Hematopoietic multipotent progenitor cell treated with erythropoietin and hydrocortisone succinate and interleukin-3 and kit ligand, for 4 days (in vitro differentiated cells): ENCODE measurements around the gene LIMS3.
"Not testable (repeated sequence)": the region's sequence is repeated elsewhere in the genome, so short reads cannot be mapped to it uniquely, and the experiment has no call there.

Source experiments
- DNase-seq: peaks from one replicate; pipeline ENCODE4 v3.0.0-alpha.2; 2015

Gene LIMS3

DNA sequence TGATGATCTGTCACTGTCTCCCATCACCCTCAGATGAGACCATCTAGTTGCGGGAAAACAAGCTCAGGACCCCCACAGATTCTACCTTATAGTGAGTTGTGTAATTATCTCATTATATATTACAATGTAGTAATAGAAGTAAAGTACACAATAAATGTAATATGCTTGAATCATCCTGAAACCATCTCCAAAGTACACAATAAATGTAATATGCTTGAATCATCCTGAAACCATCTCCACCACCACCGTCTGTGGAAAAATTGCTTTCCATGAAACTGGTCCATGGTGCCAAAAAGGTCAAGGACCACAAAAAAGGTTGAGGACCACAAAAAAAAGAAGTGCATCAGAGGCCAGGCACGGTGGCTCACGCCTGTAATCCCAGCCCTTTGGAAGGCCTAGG is 29.3 kb downstream of the LIMS3 start:
- not testable (repeated sequence) for DNase-seq

DNA sequence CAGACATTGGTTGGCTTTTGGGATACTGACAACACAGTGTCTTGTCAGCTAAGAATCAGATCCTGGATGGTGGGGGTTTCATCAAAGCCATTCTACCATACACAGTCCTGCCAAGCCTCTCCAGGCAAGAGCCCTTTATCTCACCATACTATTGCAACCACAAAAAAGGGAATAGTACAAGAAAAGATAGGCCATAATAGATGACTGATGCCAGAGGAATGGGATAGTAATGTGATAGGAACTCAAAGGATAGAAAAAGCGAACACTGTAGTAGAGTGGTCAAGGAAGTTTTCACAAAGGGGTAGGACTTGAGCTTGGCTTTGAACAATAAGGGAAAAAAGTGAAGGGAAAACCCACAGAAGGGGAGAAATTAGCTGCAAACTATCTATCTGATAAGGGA is 30.7 kb downstream of the LIMS3 start:
- DNase-seq = not testable (repeated sequence)

DNA sequence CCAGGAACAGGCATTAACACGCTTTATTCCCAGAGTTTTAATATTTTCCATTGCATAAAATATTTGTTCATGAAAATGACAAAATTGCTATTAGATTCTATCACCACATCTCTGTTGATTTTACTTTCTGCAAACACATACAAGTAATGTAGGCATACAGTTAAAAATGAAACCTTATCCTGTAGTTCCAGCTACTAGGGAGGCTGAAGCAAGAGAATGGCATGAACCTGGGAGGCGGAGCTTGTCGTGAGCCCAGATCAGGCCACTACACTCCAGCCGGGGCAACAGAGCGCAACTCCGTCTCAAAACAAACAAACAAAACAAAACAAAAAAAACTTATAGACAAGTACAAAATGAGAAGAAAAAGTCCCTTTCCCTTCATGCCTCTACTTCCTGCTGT is 38.0 kb downstream of the LIMS3 start:
- DNase-seq = not testable (repeated sequence)

DNA sequence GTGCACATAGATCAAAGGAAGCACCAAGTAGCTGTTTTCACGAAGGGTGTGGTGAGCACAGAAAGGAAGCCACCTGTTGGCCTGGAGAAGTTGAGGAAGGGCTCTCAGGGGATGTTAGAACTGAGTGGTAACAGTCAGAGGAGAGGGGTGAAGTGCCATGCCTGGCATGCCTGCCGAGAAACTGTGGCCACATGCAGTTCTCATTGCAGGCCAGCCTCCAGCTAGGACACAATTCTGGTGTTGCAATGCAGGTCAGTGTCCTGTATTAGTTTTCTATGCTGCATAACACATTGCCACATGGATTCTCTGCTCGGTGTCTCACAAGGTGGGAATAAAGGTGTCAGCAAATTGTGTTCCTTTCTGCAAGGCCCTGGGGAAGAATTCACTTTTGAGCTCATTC is 46.9 kb downstream of the LIMS3 start:
- DNase-seq = not testable (repeated sequence)

DNA sequence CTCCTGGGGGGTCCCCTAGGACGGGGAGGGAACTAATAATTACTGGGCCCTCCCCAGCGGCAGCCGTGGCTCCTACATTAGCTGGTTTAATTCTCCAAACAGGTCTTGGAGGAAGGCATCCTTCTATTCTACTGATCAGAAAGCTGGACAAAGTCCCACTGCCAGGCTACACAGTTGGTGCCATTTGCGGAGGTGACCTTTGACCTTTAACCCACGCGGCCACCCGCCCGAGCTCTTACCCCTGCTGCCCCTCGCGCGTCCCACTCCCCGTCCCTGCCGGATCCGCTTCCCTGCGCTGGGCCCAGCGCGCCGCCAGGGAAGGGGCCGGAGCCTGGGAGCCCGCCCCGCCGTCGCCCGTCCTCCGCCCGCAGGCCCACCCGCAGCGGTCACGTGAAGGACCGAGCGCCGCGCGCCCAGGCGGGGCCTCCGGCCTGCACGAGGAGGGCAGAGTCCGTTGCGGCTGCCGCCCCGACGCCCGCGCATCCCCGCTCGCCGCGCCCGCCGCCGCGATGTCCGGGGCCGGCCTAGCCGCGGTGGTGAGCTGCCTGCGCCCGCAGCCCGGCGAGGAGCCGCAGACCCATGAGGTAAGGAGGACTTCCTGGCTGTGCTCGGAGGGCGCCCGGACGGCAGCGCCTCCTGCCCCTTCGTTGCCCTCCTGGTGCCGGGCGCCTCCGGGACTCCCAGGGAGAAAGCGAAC is 48.9 kb downstream of the LIMS3 start:
- DNase-seq = not testable (repeated sequence)

DNA sequence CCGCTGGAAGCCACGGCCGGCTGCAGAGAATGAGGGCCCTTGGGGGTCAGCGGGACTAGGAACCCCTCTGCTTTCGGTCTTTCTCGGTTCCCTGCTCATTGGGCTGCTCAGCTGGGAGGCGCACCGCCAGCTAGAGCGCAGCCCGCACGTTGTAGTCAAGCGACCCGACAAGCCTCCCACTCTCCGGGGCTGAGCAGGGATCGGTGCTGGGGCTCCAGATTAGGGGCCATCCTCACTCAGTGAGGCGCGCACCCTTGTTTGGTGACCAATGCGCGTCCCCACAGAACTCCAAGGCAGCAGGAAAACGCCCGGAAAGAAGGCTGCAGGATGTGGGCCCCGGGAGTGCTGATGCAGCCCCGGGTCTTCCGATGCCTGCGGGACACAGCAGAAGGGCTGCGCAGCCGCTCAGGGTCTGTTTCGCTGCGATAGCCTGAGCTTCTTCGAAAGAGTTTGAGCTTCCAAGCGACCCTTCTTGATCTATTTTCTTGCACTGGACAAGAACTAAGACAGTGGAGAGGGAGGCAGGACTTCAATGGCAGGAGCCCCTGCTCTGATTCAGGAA is 49.6 kb downstream of the LIMS3 start:
- not testable (repeated sequence) for DNase-seq

DNA sequence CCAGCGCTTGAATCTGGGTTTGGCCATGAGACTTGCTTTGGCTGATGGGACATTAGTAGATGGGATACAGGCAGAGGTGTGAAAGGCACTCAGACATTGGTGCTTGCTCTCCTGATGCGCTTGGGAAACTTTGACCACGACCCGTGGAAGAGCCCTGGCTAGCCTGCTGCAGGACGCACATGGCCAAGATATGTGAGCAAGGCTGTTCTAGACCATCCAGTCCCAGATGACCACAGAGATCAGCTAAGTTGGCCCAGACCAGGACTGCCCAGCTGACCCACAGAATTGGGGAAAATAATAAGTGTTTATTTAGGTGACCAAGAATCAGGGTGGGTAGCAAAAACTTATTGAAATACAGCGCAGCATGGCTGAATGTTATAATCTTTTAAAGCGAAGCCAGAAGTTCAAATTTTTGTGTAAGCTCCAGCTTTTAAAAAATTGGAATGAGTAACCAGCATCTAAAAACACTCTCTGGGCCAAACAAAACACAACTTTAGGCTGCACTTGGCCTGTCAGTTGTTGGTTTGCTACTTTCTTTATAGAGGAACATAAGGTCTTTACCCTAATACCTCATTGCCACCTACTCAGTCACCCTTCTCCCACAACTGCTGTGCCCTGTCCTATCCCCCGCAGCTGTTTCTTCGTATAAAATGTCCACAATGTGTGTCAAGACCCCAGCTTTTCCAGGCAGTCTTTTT is 51.8 kb downstream of the LIMS3 start:
- not testable (repeated sequence) for DNase-seq

DNA sequence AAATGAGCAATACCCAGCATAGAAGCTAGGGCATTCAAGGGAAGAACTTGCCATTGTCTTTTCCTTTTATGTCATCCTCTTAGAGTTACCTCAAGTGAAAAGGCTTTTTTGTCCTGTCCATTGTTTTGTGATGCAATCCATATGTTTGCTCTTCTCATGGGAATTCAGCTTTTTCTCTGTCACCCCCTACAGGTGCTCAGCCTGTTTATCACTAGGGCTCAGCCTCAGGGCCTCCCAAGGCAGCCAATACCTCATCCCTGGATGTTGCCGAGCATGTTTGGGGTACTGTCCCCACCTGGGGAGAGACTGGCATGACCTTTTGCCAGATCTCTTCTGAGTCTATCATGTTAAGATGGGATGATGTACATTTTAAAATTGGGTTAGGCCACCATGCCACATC is 65.5 kb downstream of the LIMS3 start:
- not testable (repeated sequence) for DNase-seq

DNA sequence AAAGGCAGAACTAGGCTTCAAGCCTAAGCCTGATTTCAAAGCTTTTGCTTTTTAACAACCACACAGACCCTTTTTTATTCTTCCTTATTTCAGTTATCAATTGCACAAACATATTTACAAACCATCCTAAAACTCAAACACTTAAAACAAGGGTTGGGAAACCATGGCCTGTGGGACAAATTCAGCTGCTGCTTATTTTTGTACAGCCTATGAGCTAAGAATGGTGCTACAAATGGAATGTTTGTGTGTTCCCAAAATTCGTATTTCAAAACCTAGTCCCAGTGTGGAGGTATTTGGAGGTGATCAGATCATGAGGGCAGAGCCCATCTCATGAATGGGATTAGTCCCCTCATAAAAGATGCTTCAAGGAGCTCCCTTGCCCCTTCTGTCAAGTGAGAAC is 67.0 kb downstream of the LIMS3 start:
- DNase-seq = not testable (repeated sequence)

DNA sequence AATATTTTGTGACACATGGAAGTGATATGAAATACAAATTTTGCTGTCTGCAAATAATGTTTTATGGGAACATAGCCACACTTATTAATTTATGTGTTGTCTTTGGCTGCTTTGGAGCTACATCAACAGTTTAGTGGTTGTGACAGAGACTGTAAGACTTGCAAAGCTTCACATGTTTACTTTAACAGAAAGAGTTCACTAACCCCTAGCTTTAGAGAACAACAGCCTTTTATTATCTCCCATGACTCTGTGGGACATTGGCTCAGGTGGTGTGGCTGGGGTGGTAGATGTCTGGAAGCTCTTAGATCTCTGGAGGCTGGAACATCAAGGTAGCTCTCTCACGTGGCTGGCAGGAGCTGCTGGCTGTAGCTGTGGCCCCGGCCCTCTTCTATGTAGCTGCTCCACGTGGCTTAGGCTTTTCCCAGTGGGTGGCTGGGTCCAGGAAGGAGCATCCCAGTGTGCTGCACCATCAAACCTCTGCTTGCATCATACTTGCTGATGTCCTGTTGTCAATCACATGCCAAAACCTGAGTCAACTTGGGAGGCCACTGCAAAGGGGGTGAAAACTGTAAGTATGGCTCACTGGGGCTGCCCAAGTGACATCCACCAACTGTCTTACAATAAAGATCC is 67.7 kb downstream of the LIMS3 start:
- not testable (repeated sequence) for DNase-seq

DNA sequence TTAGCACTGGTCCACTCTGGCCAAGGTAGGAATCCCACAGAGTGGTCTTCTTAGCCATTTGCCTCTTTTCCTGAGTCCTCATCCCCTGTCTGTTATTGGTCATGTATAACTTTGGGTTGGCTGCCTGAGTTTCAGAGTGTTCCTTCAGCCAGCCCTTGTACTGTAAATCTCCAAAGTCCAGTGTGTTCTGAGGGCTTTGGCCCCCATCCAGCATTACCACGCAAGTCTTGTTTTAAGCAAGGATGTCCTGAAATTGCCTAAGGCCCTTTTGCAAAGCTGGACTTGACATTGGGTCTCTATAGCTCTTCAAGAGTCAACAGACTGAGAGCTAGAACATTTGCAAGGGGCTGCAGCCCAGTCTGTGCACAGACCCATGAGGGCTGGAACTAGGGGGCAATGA is 68.4 kb downstream of the LIMS3 start:
- DNase-seq = not testable (repeated sequence)

DNA sequence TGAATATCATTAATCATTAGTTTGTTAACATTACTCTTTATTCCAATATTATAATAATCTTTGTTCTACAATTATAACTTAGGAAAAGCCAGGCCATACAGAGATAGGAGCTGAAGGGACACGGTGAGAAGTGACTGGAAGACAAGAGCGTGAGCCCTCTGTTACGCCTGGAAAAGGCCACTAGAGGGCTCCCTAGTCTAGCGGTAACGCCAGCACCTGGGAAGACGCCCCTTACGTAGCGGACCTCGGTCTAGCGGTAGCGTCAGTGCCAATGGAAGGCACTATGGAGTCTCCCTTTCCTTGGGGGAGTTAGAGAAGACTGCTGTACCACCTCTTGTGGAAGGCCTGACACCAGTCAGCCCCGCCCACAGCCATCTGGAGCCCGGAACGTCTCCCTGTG is 71.4 kb downstream of the LIMS3 start:
- DNase-seq = not testable (repeated sequence)

DNA sequence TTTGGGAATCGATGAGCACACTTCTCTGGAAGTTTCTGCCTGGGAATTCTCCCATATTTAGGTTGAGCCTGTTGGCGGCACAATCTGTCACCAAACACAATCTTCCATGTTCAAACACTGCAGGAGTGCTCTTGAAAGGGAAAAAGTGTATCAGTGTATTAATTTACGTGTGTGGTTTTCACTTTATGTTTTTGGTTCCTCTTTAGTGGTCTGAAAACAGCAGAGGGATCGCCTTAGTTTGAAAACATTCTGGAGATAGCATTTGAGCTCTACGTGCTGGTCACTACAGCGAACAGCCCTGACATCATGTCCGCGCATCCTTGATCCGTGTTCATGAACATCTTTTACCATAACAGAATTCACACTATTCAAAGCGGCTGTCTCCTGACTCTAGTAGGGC is 73.2 kb downstream of the LIMS3 start:
- DNase-seq = not testable (repeated sequence)
